Tongue (tissue), 2 donors: Measurements from ENCODE around the gene NBEAL2. TPM values are rescaled to one million over a fixed set of nuclear protein-coding genes. Genes with fewer than 3 reads are reported as not detected.

Source experiments
- DNase-seq: peaks from one replicate; pipeline ENCODE4 v3.0.0-alpha.2; 2015
- total RNA-seq: library from RNA; depleted of rRNA; stranded (reverse); fragments of >200 nt; gene quantifications from one replicate; pipeline ENCODE4 v1.2.3, GENCODE V29; 2014

The NBEAL2 gene
- total RNA-seq, 1 donor from 2014 or later, result 62.2 TPM

DNA sequence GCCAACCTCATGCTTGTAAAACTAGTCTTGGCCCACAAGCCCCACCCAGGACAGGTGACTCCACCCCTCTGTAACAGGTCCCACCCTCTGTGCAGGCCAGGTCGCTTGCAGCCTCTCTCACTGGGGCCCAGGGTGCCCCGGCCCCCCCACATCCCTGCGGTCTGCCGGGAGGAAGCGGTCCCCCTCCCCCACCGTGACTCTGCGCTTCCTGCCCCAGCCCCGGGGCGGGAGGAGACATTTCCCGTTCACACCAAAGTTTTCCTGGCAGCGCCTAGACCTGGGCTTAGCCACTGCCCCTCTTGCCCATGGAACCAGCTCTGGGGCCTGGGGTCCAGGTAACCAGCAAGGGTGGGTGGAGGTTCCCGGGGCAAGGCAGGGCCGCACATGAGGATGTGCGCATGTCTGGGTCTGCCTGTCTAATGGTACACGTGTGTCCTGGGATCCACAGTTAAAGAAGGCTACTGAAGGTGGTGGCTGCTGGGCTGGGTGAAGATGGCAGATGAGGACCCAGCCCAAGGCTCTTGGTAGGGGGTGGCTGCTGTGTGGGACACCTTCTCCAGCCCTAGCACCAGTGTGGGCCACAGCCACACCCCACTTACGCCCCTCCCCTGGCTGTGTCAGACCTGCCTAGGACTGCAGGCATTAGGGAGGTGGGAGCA is 8.4 kb downstream of the NBEAL2 start:
- DNase-seq, result no peak

DNA sequence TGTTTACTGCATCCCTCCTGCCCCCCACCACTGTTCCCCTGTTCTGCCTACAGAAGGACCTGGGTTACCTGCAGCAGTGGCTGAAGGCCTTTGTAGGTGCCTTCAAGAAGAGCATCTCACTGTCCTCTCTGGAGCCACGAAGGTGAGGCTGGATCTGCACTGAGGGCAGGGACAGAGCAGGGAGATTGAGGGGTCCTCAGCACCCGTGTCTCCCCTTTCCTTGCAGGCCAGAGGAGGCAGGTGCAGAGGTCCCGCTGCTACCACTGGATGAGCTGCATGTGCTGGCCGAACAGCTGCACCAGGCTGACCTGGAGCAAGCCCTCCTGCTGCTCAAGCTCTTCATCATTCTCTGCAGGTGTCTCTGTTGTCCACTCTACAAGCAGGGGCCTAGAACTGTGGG is 9.2 kb downstream of the NBEAL2 start:
- no peak for DNase-seq

DNA sequence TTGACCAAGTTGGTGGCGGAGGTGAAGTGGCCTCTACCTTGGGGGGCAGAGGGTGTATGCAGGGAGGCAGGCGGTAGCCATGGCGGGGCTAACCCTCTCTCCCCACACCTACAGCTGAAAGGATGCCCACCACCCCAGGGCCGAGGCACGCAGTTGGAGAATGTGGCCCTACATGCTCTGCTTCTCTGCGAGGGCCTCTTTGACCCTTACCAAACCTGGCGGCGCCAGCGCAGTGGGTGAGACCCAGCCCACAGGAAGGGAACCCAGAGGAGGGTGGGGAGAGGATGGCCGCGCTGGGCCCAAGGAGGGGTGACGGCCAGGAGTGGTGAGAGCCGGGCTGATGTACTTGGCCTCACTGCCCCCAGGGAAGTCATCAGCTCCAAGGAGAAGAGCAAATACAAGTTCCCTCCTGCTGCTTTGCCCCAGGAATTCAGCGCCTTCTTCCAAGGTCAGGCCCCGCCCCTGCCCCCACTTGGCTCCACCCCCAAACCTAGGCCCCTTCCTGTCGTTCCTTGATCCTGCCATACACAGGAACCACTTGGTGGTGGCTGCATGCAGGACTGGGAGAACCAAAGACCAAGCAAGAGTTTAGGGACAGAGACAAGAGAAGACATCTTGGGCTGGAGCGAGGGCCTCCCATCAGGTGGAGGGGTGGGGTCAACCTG is 9.8 kb downstream of the NBEAL2 start:
- DNase-seq, result no peak

DNA sequence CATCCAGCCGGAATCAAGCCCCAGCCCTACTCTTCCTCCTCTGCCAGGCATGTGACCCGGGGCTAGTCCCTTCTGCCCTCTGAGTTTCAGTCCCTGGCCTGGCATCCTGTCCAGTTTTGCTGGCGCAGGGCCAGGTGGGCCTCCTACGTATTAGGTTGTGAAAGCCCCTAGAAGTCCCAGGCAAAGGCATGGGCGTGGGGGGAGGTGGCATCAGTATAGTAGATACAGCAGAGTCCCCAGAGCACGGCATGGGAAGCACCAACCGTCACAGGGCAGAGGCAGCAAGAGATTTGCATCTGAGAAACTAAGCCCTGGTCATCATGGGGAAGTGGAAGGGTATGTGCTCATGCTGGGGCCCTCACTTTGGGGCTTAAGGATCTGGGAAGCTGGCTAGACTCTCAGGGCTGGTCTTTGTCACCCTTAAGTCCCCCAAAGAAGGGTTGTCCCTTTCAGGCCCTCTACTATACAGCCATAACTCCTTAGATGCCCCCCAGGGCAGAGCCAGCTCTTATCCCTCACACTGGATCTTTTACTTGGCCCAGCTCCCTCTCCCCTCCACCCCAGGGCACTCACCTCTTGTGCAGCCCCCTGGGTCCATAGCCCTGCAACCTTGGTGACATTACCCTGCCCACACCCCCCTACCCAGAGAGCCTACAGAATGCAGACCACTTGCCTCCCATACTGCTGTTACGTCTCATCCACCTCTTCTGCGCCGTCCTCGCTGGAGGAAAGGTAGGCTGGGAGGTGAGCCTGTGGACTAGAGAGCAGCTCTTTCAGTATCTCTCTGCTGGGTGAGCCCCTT is 11.3 kb downstream of the NBEAL2 start:
- DNase-seq, result no peak

DNA sequence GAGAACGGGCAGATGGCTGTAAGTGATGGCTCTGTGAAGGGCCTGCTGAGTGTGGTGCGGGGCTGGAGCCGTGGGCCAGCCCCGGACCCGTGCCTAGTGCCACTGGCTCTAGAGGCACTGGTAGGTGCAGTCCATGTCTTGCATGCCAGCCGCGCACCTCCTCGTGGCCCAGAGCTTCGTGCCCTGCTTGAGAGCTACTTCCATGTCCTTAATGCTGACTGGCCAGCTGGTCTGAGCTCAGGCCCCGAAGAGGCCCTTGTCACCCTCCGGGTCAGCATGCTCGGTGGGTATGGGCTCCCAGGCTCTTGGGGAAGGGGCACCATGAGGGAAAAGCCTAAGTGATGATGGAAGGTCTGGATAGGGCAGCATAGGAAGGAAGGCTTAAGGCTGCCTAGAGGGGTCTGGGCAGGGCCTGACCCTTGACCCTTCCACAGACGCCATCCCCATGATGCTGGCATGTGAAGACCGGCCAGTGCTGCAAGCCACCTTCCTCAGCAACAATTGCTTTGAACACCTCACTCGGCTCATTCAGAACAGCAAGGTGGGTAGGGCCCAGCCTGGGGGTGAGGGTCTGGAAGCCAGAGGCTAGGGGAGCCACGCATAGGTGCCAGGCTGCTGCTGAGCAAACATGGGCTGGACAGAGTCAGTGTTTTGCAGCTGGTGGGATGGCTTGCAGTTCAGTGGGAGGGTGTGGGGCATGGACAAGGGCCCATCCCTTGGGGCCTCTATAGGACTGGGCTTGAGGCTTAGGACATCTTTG is 12.1 kb downstream of the NBEAL2 start:
- DNase-seq, result no peak

DNA sequence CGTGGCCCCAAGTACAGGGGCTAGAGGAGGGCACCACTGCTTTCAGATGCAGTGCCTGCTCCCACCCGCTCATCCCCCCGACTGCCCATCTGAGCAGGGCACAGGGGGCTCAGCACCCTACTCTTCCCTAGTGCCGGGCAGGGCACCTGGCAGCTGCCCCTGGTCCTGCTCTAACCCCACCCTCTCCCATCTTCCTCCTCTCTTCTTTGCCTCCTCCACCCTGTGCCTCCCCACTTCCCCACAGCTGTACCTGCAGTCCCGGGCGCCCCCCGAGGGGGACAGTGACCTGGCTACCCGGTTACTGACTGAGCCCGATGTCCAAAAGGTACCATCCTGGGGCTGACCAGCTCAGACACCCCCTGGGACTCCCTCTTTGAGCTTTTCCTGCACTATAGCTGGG is 12.8 kb downstream of the NBEAL2 start:
- DNase-seq, result no peak

DNA sequence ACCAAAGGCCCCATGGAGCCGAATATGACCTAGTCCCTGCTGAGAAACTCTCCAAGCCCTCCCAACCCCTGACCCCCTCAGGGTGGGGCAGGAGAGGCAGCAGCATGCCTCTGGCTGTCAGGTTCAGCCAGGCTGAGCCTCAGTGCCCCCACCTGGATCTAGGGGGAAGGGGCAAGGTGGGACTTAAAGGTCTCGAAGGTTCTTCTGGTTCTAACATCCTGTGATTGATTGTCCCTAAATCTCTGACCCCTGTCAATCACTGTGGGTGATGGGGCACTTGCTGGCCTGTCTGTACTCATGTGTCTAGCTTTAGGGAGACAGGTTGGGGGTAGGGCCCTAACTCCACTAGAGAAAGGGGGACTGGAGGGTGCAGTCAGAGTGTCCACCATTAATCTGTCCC is 13.8 kb downstream of the NBEAL2 start:
- no peak for DNase-seq

DNA sequence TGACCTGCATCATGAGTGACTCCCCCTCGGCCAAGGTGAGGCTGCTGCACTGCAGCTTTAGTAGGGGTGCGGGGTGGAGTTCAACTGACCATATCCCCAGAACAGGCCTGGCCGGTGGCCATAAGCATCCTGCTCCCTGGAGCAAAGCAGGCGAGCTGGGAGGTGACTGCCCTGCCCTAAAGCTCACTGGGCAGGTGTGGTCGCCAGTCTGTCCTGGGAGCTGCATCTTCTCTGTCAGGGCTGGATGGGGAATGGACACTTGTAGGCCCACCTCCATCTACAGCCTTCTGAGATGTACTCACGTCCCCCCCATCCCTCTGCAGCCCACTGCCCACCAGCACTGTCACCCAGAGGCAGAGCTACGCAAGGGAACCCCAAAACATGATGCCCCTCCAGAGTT is 14.5 kb downstream of the NBEAL2 start:
- no peak for DNase-seq

DNA sequence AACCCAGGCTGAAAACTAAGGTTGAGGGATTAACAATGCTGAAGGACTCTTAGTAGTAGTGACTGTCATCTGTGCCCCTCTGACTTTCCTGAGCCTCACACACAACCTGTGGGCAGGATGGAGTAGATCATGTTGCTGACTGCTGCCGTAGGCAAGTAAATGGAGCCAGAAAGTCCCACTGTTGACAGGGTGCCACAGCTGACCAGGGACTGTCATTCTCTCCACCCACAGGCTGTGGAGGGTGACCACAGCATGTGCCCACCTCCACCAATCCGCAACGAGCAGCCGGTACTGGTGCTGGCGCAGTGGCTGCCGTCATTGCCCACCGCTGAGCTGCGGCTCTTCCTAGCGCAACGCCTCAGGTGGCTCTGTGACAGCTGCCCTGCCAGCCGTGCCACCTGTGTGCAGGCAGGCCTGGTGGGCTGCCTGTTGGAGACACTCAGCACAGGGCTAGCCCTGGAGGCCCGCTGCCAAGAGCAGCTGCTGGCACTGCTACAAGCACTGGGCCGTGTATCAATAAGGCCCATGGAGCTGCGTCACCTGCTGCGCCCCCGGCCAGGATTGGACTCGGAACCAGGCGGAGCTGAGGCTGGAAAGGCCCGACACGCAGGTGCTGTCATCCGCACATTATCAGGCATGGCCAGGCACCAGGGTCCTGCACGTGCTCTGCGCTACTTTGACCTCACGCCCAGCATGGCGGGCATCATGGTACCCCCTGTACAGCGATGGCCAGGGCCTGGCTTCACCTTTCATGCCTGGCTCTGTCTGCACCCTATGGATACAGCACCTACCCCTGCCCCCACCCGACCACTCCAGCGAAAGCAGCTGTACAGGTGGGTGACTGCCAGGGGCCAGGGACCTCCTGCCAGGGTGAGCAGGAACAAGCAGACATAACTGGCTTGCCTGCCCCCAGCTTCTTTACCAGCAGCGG is 15.6 kb downstream of the NBEAL2 start:
- DNase-seq, result no peak

DNA sequence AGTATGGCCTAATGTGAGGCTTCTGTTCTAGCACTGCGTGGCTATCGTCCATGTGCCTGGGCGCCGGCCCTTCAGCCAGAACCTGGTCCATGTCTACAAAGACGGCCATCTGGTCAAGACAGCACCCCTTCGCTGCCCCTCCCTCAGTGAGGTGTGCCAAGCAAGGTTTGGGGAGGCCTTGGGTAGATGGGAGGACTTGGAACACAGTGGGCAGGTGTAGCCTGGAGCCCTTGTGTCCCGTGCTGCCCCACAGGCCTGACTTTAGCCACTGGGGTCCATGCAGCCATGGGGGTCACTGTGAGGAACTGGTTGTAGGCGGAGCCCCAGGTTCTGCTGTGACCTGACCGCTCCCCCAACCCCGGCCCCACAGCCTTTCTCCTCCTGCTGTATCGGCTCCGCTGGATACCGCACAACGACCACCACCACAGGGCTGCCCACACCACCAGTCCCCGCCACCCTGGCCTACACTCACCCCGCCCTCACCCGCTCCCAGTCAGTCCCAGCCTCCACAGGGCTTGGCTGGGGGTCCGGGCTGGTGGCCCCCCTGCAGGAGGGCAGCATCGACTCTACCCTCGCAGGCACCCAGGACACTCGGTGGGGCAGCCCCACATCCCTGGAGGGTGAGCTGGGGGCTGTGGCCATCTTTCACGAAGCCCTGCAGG is 16.6 kb downstream of the NBEAL2 start:
- no peak for DNase-seq

DNA sequence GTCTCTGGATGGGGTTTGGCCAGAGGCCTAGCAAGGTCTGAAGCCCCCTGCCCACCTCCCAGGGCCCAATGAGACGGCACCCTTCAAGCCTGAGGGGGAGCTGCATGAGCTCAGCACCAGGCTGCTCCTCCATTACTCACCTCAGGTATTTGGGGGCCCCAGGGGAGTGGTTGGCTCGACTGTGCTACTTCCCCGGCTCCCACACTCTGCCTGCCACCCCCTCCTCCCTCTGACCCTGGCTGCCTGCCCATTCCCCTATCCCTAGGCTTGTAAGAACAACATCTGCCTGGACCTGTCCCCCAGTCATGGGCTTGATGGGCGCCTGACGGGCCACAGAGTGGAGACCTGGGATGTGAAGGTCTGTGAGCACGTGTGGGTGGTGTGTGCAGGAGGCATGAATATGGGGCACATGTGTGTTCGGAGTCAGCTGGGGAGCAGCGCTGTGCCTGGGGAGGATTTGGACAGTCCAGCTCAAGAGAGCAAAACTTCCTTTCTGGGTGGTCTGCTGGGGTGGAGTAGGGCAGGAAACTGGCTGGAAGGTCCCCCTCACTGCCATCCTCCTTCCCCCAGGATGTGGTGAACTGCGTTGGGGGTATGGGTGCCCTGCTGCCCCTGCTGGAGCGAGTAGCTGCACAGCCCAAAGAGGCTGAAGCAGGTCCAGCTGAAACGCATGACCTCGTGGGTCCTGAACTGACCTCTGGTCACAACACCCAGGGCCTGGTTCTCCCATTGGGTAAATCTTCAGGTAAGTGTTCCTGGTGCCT is 17.4 kb downstream of the NBEAL2 start:
- DNase-seq, result no peak

DNA sequence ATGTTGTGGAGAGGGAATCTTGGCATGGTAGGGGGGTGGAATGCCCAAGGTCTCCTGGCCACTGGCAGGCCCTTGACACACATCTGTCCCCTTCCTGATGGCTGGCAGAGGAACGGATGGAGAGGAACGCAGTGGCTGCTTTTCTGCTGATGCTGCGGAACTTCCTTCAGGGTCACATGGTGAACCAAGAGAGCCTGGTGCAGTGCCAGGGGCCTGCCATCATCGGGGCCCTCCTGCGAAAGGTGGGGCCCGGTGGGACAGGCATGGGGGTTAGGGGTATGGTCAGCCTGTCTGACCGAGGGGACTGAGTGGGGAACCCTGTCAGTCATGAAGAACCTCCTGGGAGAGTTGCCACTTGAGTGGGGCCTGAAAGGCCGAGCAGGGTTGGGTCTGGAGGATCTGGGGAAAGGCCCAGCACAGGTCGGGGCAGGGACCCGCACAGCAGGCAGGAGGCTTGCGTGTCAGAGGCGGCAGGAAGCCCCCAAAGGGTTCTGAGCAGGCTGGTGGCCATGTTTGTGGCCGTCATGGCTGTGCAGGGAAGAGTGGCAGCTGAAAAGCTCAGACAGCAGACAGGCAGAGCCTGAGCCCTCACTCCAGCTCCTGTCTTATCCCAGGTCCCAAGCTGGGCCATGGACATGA is 18.1 kb downstream of the NBEAL2 start:
- no peak for DNase-seq

DNA sequence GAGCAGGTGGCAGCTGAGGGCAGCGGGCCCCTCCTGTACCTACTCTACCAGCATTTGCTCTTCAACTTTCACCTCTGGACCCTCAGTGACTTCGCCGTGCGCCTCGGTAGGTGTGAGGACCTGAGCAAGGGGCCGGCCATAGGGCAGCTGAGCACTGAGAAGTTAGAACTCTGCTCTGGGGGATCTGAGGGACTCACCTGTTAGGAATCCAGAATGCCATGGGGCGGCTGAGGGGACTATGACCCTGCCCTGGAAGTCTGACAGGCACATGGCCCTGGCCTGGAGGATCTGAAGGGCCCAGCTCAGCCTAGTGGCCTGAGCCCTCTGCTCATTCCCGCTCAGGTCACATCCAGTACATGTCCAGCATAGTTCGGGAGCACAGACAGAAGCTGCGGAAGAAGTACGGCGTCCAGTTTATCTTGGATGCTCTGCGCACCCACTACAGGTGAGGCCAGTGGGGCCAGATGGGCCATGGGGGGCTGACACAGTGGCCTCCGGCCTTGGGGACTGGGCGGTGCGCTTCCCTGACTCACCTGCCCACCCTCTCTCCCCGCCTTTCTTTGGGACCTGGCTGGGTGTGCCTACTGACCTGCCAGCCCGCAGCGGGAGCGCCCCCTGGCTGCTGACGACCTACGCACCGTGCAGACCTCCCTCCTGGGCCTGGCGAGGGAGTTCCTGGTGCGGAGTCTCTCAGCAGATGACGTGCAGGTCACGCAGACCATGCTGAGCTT is 18.8 kb downstream of the NBEAL2 start:
- peak; percentile 65 for DNase-seq

DNA sequence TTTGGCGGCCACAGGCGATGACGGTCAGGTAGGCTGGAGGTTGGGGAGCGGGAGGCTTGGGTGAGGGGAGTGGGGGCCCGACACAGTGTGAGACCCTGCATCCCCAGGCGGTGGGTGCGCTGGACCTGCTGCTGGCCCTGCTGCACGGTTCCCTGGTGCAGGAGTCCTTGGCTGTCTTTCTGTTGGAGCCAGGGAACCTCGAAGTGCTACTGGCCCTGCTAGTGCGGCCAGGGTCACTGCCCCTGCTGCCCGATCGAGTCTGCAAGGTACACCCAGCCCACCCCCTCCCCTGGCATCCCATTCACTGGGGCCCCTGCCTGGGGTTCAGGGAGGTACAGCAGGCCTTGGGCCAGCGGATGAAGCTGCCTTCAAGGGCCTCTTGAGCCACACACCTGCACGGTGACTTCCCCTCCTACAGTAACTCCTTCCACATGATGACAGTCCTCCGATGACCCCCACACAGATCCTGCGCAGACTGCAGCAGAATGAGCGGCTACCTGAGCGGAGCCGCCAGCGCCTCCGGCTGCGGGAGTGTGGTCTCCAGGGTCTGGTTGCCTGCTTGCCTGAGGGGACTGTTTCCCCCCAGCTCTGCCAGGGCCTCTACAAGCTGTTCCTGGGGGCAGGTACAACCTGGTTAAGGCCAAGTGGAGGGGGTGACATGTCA is 19.5 kb downstream of the NBEAL2 start:
- no peak for DNase-seq

DNA sequence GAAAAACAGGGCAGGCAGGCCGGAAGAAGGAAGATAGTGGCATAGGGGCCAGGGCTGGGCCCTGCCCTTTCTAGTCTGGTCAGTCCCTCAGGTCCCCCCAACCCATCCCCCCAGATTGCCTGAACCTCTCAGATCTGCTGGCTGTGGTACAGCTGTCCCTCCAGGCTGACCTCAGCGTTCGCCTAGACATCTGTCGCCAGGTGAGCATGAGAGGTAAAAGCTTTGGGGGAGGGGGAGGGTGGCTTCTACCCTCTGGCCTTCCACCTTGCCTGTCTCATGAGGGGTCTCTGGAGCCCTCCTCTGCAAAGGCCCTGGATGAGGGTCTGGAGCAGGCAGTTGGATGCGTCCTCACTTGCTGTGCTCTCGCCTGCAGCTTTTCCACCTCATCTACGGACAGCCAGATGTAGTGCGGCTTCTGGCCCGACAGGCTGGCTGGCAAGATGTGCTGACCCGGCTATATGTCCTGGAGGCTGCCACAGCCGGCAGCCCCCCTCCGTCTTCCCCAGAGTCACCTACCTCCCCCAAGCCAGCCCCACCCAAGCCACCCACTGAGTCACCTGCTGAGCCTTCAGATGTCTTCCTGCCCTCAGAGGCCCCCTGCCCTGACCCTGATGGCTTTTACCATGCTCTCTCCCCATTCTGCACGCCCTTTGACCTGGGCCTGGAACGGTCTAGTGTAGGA is 20.2 kb downstream of the NBEAL2 start:
- DNase-seq, result no peak

DNA sequence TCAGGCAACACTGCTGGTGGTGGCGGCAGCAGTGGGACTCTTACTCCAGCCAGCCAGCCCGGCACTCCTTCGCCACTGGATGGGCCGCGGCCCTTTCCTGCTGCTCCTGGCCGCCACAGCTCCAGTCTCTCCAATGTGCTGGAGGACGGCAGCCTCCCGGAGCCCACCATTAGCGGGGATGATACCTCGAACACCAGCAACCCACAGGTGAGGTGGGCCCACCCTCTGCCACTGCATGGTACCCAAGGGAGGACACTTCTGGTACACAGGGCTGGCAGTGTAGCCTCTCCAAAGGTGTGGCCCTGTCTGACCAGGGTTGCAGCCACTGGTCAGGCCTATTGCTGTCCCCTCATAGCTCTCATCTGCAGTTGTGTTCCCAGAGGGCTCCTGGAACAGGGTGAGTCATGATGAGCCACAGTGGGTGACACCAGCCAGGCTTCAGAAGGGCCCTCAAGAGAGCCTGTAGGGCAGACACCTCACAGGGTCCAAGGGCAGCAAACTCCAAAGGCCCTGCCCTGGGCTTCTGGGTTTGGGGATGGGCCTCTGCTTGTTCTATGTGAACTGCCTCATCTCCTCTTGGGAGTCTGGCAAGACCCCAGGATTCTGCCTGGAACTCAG is 20.8 kb downstream of the NBEAL2 start:
- DNase-seq, result no peak
